Hematopoietic multipotent progenitor cell (in vitro differentiated cells): ENCODE data around the gene TRH. TPM values are rescaled to one million over a fixed set of nuclear protein-coding genes. Genes with fewer than 3 reads are reported as not detected.
A peak's percentile ranks its signal among the peaks of the same experiment; 100 is the strongest.
"Not testable (repeated sequence)": the region's sequence is repeated elsewhere in the genome, so short reads cannot be mapped to it uniquely, and the experiment has no call there.

Experiments used
- DNase-seq, 3 donors: peaks; one replicate each; pipeline ENCODE4 v3.0.0-alpha.2; 2011 to 2015; ENCODE audit warnings: low read depth in 2 of 3, low spot score in 2 of 3
- total RNA-seq: library from RNA; depleted of rRNA; stranded (reverse); fragments of >200 nt; gene quantifications from one replicate; pipeline ENCODE4 v1.2.3, GENCODE V29; 2012

Gene TRH
- total RNA-seq, 1 donor = 6.5 TPM

- DNase-seq = peak; percentile 35 to 50 (median 47)
Observed at GRCh38 chr3:130002666-130003598, 28.4 kb downstream of the TRH start.

DNA sequence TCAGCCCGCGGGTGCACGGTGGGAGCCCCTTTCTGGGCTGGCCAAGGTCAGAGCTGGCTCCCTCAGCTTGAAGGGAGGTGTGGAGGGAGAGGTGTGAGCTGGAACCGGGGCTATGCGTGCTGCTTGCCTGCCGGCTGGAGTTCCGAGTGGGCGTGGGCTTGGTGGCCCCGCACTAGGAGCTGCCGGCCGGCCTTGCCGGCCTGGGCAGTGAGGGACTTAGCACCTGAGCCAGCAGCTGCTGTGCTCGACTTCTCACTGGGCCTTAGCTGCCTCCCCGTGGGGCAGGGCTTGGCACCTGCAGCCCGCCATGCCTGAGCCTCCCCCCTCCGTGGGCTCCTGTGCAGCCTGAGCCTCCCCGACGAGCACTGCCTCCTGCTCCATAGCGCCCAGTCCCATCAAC is 36.0 kb downstream of the TRH start:
- no peak for DNase-seq

DNA sequence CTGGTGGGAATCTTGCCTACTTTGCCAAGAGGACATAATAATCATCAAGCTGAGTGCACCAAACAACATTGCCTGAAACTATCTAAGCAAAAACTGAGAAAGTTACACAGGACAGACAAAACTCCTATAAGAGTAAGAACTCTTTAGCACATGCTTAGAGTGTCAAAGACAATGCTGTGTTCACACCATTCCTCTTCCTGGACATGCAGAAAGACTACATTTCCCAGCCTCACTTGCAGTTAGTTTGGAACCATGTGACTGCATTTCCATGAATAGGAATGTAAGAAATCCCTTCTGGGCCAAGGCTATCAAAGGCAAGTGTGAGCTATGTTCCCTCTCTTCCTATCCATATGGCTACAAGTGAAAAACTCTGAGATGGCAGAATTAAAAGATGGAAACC is 37.6 kb downstream of the TRH start:
- not testable (repeated sequence) for DNase-seq

- not testable (repeated sequence) for DNase-seq
Observed at GRCh38 chr3:130013246-130013645, 38.7 kb downstream of the TRH start.

DNA sequence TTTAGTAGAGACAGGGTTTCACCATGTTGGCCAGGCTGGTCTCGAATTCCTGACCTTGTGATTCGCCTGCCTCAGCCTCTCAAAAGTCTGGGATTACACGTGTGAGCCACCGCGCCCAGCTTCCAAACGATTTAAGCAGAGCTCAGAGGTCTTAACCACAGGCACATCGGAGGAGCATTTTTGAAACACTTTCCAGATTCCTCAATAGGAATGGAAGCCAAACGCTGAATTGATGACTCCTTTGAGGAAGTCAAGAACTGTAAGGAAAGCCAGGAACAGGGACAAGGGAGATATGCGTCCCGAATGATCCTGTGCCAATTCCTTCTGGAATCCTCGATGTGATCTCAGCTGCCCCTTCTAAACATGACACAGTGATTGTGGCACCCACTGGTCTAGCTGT is 40.0 kb downstream of the TRH start:
- no peak for DNase-seq

DNA sequence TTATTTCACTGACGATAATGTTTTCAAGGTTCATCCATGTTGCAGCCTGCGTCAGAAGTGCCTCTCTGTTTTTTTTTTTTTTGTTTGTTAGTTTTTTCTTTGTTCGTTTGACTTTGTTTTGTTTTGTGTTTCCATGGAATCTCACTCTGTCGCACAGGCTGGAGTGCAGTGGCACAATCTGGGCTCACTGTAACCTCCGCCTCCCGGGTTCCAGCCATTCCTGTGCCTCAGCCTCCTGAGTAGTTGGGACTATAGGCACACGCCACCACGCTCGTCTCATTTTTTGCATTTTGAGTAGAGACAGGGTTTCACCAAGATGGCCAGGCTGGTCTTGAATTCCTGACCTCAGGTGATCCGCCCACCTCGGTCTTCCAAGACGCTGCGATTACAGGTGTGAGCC is 43.1 kb downstream of the TRH start:
- DNase-seq = not testable (repeated sequence)

DNA sequence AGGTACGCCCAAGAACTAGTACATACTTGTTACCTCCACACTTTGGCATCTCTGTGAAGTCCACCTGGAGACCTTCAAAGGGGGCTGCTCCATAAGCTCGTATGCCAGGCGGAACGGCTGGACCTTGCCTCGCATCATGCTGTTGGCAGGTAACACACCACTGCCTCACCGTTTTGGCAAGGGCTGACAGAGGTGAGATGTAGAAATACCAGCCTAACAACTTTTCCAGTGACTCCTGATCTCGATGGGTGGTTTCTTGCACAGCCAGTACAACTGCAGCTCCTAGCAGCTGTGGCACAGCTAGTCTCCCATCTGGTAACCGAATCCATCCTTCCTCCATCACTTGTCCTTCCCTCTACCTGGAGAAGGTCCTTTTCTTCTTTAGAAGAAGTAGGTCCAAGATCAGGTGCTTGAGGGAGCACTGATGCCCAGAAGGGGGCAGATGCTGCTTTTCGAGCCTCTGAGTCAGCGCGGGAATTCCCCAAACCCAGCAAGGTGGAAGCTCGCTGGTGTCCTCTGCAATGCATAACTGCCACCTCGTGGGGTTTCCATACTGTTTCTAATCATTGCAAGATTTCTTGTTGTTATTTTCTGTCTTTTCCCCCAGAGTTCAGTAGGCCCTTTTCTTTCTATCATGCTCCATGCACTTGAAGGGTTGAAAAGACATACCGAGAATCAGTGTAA is 51.8 kb downstream of the TRH start:
- DNase-seq = peak in 2 of 3 donors; percentile 38 to 48

- DNase-seq = not testable (repeated sequence)
Observed at GRCh38 chr3:130027437-130027836, 52.9 kb downstream of the TRH start.

Other genes with a start within 250 kb of the TRH start
- 9.4 TPM for gene TMCC1, start 81.0 kb upstream of the TRH start, total RNA-seq
- not detected for gene ALG1L2, start 107.1 kb downstream of the TRH start, total RNA-seq